Vagina (tissue), 2 donors: ENCODE data around the gene RNF34. TPM values are rescaled to one million over a fixed set of nuclear protein-coding genes. Genes with fewer than 3 reads are reported as not detected.

Source experiments
- DNase-seq, 2 donors: peaks; one replicate each; pipeline ENCODE4 v3.0.0-alpha.2; 2017; ENCODE audit errors: extremely low spot score in 2 of 2
- H3K27ac ChIP-seq: fragments of 200-600 bp; sonication (generic); one replicate; pipeline ENCODE4 v1.5.1; 2019
- H3K27me3 ChIP-seq: fragments of 200-600 bp; sonication (generic); one replicate; pipeline ENCODE4 v1.5.1; 2019
- H3K36me3 ChIP-seq, 2 donors: fragments of 200-600 bp; sonication (generic); one replicate each; pipeline ENCODE4 v1.5.1; 2017 to 2019
- H3K4me1 ChIP-seq: fragments of 200-600 bp; sonication (generic); one replicate; pipeline ENCODE4 v1.5.1; 2019
- H3K4me3 ChIP-seq, 2 donors: fragments of 200-600 bp; sonication (generic); 1 replicate in 1 of 2; 2 replicates in 1 of 2; pipeline ENCODE4 v1.5.1; 2016 to 2019
- H3K9me3 ChIP-seq: fragments of 200-600 bp; sonication (generic); one replicate; pipeline ENCODE4 v1.5.1; 2019
- CTCF ChIP-seq, 3 experiments: fragments of 450-650 bp in 2 of 3; fragments of 200-600 bp in 1 of 3; sonication (generic) in 1 of 3; IDR thresholded peaks; one replicate each; pipeline ENCODE4 v1.5.1; 2017 to 2019; ENCODE audit warnings: antibody characterized with exemption in 3 of 3, mild to moderate bottlenecking in 2 of 3, moderate library complexity in 2 of 3
- POLR2A ChIP-seq, 2 donors: fragments of 450-650 bp; IDR thresholded peaks; one replicate each; pipeline ENCODE4 v1.6.1; 2017; ENCODE audit warnings: antibody characterized with exemption in 2 of 2, mild to moderate bottlenecking in 2 of 2, moderate library complexity in 2 of 2
- POLR2AphosphoS5 ChIP-seq, 2 donors: sonication (generic); formaldehyde crosslinking; IDR thresholded peaks; one replicate each; pipeline ENCODE4 v1.9.0; 2017; ENCODE audit warnings: antibody characterized with exemption in 2 of 2, mild to moderate bottlenecking in 2 of 2, low read depth in 1 of 2; ENCODE audit not compliant: insufficient read depth in 1 of 2
- intact Hi-C: fragments of 100-400 bp; cut with DNase I; formaldehyde crosslinking; loops from one replicate; pipeline ENCODE4 v1.15.1; 2023
- total RNA-seq: library from RNA; depleted of rRNA; stranded (reverse); fragments of >200 nt; gene quantifications from one replicate; pipeline ENCODE4 v1.2.3, GENCODE V29; 2016

Gene RNF34
- total RNA-seq, 1 donor from 2014 or later, result 30.2 TPM

GRCh38 chr12:121390856-121391255 is 9.1 kb upstream of the RNF34 start:
- H3K4me3 ChIP-seq, result no peak overlapping the region
- intact Hi-C loops, result no loop called here
- H3K27me3 ChIP-seq, result no peaks in the 10 kb centered on the region
- no peak overlapping the region for H3K27ac ChIP-seq
- no peaks in the 10 kb centered on the region for H3K36me3 ChIP-seq
- no peaks in the 10 kb centered on the region for H3K4me1 ChIP-seq
- DNase-seq, result no peak
- no peaks in the 10 kb centered on the region for H3K9me3 ChIP-seq
- TF ChIP-seq CTCF (IDR thresholded peaks at IDR 0.05) (no peak), POLR2A (IDR thresholded peaks at IDR 0.05) (no peak), POLR2AphosphoS5 (IDR thresholded peaks at IDR 0.05; ENCODE audit: insufficient read depth in 1 of 2, low read depth in 1 of 2) (no peak)

GRCh38 chr12:121391619-121392324 is 8.1 kb upstream of the RNF34 start:
- H3K4me1 ChIP-seq, result no peaks in the 10 kb centered on the region
- H3K4me3 ChIP-seq, result peak overlapping the region; percentile 25 to 37
- intact Hi-C loops, result no loop called here
- H3K27me3 ChIP-seq, result no peaks in the 10 kb centered on the region
- no peak for DNase-seq
- no peak for TF ChIP-seq POLR2AphosphoS5 (IDR thresholded peaks at IDR 0.05; ENCODE audit: insufficient read depth in 1 of 2, low read depth in 1 of 2)
- no peak for TF ChIP-seq POLR2A (IDR thresholded peaks at IDR 0.05)
- no peak for TF ChIP-seq CTCF (IDR thresholded peaks at IDR 0.05)
- H3K36me3 ChIP-seq, result no peaks in the 10 kb centered on the region
- H3K9me3 ChIP-seq, result no peaks in the 10 kb centered on the region
- H3K27ac ChIP-seq, result peak overlapping the region; percentile 41

GRCh38 chr12:121392325-121392716 is 7.6 kb upstream of the RNF34 start:
- Histone ChIP-seq H3K27ac (no peak overlapping the region), H3K4me3 (peak overlapping the region in 1 of 2 donors; percentile 37), H3K36me3 (no peaks in the 10 kb centered on the region), H3K9me3 (no peaks in the 10 kb centered on the region), H3K27me3 (no peaks in the 10 kb centered on the region), H3K4me1 (no peaks in the 10 kb centered on the region)
- no peak for DNase-seq
- intact Hi-C loops, result no loop called here
- TF ChIP-seq CTCF (IDR thresholded peaks at IDR 0.05) (no peak), POLR2A (IDR thresholded peaks at IDR 0.05) (no peak), POLR2AphosphoS5 (IDR thresholded peaks at IDR 0.05; ENCODE audit: insufficient read depth in 1 of 2, low read depth in 1 of 2) (no peak)

- Histone ChIP-seq H3K36me3 (no peaks in the 10 kb centered on the region), H3K27me3 (no peaks in the 10 kb centered on the region), H3K4me3 (no peak overlapping the region), H3K9me3 (no peaks in the 10 kb centered on the region), H3K4me1 (peaks cover 19% of the 10 kb centered on the region), H3K27ac (no peak overlapping the region)
- DNase-seq, result no peak
- intact Hi-C loops, result no loop called here
- TF ChIP-seq POLR2AphosphoS5 (IDR thresholded peaks at IDR 0.05; ENCODE audit: insufficient read depth in 1 of 2, low read depth in 1 of 2) (no peak), CTCF (IDR thresholded peaks at IDR 0.05) (no peak), POLR2A (IDR thresholded peaks at IDR 0.05) (no peak)
Measured at GRCh38 chr12:121397521-121397920, 2.4 kb upstream of the RNF34 start.

GRCh38 chr12:121398355-121398754 is 1.6 kb upstream of the RNF34 start:
- Histone ChIP-seq H3K27me3 (no peaks in the 10 kb centered on the region), H3K4me1 (peaks cover 19% of the 10 kb centered on the region), H3K4me3 (no peak overlapping the region), H3K36me3 (no peaks in the 10 kb centered on the region), H3K9me3 (no peaks in the 10 kb centered on the region), H3K27ac (no peak overlapping the region)
- no peak for DNase-seq
- TF ChIP-seq CTCF (IDR thresholded peaks at IDR 0.05) (no peak), POLR2A (IDR thresholded peaks at IDR 0.05) (no peak), POLR2AphosphoS5 (IDR thresholded peaks at IDR 0.05; ENCODE audit: insufficient read depth in 1 of 2, low read depth in 1 of 2) (no peak)
- intact Hi-C loops, result no loop called here
